Measurements from ENCODE around the gene IL22RA1.

The IL22RA1 gene, protein sequence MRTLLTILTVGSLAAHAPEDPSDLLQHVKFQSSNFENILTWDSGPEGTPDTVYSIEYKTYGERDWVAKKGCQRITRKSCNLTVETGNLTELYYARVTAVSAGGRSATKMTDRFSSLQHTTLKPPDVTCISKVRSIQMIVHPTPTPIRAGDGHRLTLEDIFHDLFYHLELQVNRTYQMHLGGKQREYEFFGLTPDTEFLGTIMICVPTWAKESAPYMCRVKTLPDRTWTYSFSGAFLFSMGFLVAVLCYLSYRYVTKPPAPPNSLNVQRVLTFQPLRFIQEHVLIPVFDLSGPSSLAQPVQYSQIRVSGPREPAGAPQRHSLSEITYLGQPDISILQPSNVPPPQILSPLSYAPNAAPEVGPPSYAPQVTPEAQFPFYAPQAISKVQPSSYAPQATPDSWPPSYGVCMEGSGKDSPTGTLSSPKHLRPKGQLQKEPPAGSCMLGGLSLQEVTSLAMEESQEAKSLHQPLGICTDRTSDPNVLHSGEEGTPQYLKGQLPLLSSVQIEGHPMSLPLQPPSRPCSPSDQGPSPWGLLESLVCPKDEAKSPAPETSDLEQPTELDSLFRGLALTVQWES

GRCh38 chr1:24142546-24143534 is at the start of gene IL22RA1:
TSS of gene IL22RA1 (minus strand) at chr1:24143140. CDS start at chr1:24143082, 58 bp downstream.
- DNase-seq (ENCODE audit: low spot score), result no peak

DNA sequence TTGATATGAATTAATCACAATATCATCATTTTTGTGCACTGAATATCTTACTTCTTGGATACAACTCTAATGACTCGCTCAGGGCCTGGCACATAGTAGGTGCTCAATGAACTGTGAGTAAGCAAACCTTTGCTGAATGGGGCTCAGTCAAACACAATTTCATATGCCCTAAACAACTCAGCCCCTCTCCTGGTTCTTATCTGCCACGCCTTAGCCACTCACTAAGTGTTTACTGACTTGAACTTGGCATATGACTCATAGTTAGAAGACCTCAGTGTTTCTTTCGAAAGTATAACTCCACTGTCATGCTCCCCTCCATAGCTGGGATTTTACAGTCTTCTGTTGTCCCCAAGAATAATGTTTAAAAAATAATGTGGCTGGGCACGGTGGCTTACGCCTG is 48.9 kb upstream of the IL22RA1 start:
- peak; percentile 15 for DNase-seq (ENCODE audit: low spot score)

DNA sequence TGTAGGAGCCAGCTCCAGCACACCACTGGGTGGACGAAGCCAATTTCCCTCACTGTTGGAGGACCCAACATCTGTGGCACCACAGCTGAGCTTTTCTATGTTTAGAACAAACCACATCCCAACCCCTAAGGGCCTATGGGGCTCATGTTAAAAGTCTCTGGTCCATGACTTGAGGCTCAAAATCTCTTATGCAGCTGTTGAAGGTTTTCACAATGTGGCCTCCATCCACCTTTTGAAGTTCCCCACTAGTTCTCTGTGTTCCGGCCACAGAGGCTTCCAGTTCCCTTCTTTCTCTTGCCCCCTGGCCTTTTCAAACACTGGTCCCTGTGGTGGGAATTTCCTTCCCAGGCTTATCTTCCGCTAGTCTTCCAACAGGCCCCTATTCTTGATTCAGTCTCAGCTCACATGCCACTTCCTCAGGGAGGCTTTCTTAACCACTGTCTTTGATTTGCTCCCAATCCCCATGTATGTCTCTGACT is 48.1 kb upstream of the IL22RA1 start:
- no peak for DNase-seq (ENCODE audit: low spot score)

DNA sequence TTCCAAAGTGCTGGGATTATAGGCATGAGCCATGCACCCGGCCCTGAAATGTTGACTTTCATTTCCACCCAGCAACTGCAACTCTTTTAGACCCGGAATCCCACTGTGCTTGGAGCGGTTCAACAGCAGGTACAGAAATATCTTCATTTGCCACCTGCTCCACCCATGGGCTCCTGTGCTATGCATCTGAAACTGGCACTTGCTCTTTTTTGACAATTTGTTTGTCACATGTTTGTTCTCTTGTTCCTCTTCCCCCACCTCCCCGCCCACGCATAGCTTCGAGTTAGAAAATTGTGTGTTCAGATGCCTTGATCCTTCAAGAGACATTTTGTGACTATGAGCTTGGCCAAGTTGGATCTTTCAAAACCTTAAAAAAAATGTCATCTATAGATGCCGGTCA is 46.6 kb upstream of the IL22RA1 start:
- no peak for DNase-seq (ENCODE audit: low spot score)

GRCh38 chr1:24186993-24187790 is 44.3 kb upstream of the IL22RA1 start, which contains the start of gene IFNLR1:
TSS of gene IFNLR1 (minus strand) at chr1:24187289. CDS start at chr1:24187248, 41 bp downstream.
- peak; percentile 65 for DNase-seq (ENCODE audit: low spot score)

GRCh38 chr1:24186711-24186992 is 43.7 kb upstream of the IL22RA1 start:
- no peak for DNase-seq (ENCODE audit: low spot score)

- no peak for DNase-seq (ENCODE audit: low spot score)
Observed at GRCh38 chr1:24186031-24186710, 43.2 kb upstream of the IL22RA1 start.

GRCh38 chr1:24185076-24185475 is 42.1 kb upstream of the IL22RA1 start:
- DNase-seq (ENCODE audit: low spot score), result no peak

GRCh38 chr1:24182061-24182460 is 39.1 kb upstream of the IL22RA1 start:
- no peak for DNase-seq (ENCODE audit: low spot score)

DNA sequence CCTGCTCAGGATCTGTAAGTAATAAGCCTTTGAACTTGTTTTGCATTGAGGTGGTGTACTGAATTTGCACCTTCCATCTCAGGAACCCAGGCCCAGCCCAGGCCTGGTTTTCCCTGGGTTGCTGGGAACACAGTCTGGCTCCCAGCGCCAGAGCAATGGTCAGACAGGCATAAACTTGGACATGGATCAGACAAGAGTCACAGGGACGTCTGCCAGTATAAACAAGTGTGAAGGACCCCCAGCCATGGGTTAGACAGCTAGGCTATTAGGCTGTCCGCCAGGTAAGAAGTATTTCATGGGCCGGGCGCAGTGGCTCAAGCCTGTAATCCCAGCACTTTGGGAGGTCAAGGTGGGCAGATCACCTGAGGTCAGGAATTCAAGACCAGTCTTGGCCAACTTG is 38.7 kb upstream of the IL22RA1 start:
- no peak for DNase-seq (ENCODE audit: low spot score)

GRCh38 chr1:24180676-24181075 is 37.7 kb upstream of the IL22RA1 start:
- no peak for DNase-seq (ENCODE audit: low spot score)

GRCh38 chr1:24179251-24179840 is 36.4 kb upstream of the IL22RA1 start:
- no peak for DNase-seq (ENCODE audit: low spot score)

DNA sequence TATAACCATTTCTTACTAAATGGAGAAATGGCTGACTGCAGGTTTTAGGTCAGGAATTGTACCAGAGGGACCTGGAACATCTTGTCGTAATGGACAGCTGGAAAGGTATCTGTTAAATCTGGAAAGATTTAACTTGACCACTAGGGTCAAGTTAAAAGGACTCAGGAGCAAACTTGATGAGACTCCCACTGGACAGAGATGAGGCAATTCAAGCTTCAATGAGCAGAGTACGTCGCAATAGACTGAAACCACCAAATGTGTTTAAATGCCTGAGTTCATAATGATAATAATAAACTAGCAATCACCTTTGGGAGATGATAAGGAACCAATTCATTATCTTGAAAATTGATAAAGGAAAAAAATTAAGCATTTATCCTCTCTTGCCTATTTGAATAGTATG is 35.5 kb upstream of the IL22RA1 start:
- no peak for DNase-seq (ENCODE audit: low spot score)

DNA sequence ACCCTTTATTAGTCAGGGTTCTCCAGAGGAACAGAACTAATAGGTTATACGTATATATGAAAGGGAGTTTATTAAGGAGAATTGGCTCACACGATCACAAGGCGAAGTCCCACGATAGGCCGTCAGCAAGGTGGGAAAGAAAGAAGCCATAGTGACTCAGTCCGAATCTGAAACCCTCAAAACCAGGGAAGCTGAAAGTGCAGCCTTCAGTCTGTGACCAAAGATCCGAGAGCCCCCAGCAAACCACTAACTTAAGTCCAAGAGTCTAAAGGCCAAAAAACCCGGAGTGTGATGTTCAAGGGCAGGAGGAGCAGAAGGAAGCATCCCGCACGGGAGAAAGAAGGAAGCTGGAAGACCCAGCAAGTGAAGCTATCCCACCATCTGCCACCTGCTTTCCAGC is 34.2 kb upstream of the IL22RA1 start:
- no peak for DNase-seq (ENCODE audit: low spot score)

DNA sequence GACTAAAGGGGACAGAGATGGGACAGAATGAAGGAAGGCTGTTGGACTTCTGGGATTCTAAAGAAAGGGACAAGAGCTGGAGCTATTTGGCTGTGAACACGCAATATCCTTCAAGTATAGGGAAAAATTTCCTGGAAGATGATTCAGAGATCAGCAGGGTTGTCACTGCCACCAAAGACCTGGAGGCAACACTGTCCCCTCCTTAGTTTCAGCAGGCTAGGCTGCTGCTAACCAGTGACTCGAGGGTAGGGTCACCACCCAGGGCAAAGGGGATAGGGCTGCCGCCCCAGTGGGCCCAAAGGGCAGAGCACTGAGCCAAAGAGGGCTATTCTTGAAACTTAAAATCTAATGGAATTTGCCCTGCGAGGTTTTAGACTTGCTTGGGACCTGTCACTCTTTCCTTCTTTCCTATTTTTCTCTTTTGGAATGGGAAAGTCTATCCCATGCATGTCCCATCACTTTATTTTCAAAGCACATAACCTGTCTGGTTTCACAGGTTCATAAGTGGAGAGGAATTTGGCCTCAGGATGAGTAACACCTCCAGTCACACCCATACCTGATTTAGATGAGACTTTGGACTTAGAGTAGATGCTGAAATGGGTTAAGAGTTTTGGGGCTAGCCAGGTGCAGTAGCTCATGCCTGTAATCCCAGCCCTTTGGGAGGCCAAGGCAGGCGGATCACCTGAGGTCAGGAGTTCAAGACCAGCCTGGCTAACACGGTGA is 32.3 kb upstream of the IL22RA1 start:
- no peak for DNase-seq (ENCODE audit: low spot score)

GRCh38 chr1:24173638-24174575 is 31.0 kb upstream of the IL22RA1 start:
- no peak for DNase-seq (ENCODE audit: low spot score)

DNA sequence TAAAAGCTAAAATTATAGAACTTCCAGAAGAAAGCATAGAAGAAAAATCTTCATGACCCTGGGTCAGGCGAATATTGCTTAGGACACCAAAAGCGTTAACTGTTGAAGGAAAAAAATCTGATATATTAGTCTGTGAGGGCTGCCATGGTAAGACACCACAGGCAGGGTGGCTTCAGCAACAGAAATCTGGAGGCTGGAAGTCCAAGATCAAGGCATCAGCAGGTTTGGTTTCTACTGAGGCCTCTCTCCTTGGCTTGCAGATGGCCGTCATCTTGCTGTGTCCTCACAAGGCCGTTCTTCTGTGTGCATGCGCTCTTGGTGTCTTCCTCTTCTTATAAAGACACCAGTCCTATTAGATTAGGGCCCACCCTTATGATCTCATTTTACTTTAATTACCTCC is 29.7 kb upstream of the IL22RA1 start:
- no peak for DNase-seq (ENCODE audit: low spot score)

- no peak for DNase-seq (ENCODE audit: low spot score)
Observed at GRCh38 chr1:24169286-24169685, 26.3 kb upstream of the IL22RA1 start.

DNA sequence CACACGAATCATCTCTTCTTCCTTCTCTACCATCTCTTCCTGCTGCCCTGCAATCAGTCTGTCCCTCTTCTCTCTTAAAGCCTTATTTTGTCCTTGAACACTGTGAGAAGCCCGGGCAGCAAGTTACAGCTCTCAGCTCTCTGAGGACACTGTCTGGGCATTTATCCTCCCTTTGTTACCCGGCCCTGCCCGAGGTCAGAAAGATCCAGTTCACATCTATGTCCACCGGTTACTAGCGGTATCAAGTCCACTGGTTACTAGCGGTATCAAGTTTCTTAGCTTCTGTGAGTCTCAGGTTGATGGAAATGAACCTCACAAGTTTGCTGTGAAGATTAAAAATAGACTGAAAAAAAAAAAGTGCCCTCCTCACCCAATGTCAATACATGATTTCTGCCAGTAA is 25.3 kb upstream of the IL22RA1 start:
- DNase-seq (ENCODE audit: low spot score), result no peak
